Osteocyte (in vitro differentiated cells): Measurements from ENCODE around the gene EGFR. TPM values are rescaled to one million over a fixed set of nuclear protein-coding genes. Genes with fewer than 3 reads are reported as not detected.

Source experiments
- DNase-seq: peaks from one replicate; pipeline ENCODE4 v3.0.0; 2021; ENCODE audit warnings: mixed read lengths; ENCODE audit not compliant: unreplicated experiment; ENCODE audit errors: extremely low spot score
- H3K27ac Mint-ChIP-seq: one replicate; pipeline ENCODE4 v1.8.0; 2021; ENCODE audit warnings: mild to moderate bottlenecking, mixed read lengths; ENCODE audit not compliant: unreplicated experiment
- H3K27me3 Mint-ChIP-seq: one replicate; pipeline ENCODE4 v1.8.0; 2021; ENCODE audit warnings: mixed read lengths; ENCODE audit not compliant: unreplicated experiment
- H3K36me3 Mint-ChIP-seq: one replicate; pipeline ENCODE4 v1.8.0; 2021; ENCODE audit warnings: mixed read lengths; ENCODE audit not compliant: unreplicated experiment
- H3K4me1 Mint-ChIP-seq: one replicate; pipeline ENCODE4 v1.8.0; 2021; ENCODE audit warnings: mixed read lengths; ENCODE audit not compliant: unreplicated experiment
- H3K4me3 Mint-ChIP-seq: one replicate; pipeline ENCODE4 v1.8.0; 2021; ENCODE audit warnings: mild to moderate bottlenecking, moderate library complexity, mixed read lengths; ENCODE audit not compliant: unreplicated experiment
- H3K9me3 Mint-ChIP-seq: one replicate; pipeline ENCODE4 v1.8.0; 2021; ENCODE audit warnings: mixed read lengths; ENCODE audit not compliant: unreplicated experiment
- CTCF ChIP-seq: fragments of 200-600 bp; sonication (generic); IDR thresholded peaks from 2 replicates; pipeline ENCODE4 v1.5.0; 2021; ENCODE audit warnings: antibody characterized with exemption, mild to moderate bottlenecking, moderate library complexity
- total RNA-seq: library from RNA; stranded (reverse); gene quantifications from 2 replicates; pipeline ENCODE4 v1.2.1, GENCODE V29; 2021

EGFR gene
- total RNA-seq, 1 donor from 2014 or later, result 56.5 TPM

GRCh38 chr7:55133630-55134358 lies 115.0 kb downstream of the EGFR start:
- Mint-ChIP-seq H3K4me1 (peaks cover 58% of the 10 kb centered on the region), H3K27me3 (no peaks in the 10 kb centered on the region), H3K27ac (peak overlapping the region; percentile 96), H3K4me3 (no peak overlapping the region), H3K9me3 (peaks cover 3% of the 10 kb centered on the region), H3K36me3 (no peaks in the 10 kb centered on the region)
- peak; percentile 83 for DNase-seq
- TF ChIP-seq CTCF, result no peak

- no peak for DNase-seq
- TF ChIP-seq CTCF, result no peak
- Mint-ChIP-seq H3K4me1 (peaks cover 52% of the 10 kb centered on the region), H3K36me3 (no peaks in the 10 kb centered on the region), H3K9me3 (peaks cover 5% of the 10 kb centered on the region), H3K27ac (peak overlapping the region; percentile 96), H3K27me3 (no peaks in the 10 kb centered on the region), H3K4me3 (no peak overlapping the region)
Measured at GRCh38 chr7:55134359-55134725, 115.5 kb downstream of the EGFR start.

- H3K4me1 Mint-ChIP-seq, result peaks cover 48% of the 10 kb centered on the region
- peak overlapping the region; percentile 96 for H3K27ac Mint-ChIP-seq
- H3K4me3 Mint-ChIP-seq, result no peak overlapping the region
- DNase-seq, result peak; percentile 15
- no peaks in the 10 kb centered on the region for H3K36me3 Mint-ChIP-seq
- no peaks in the 10 kb centered on the region for H3K27me3 Mint-ChIP-seq
- no peak for TF ChIP-seq CTCF
- peaks cover 5% of the 10 kb centered on the region for H3K9me3 Mint-ChIP-seq
Measured at GRCh38 chr7:55134786-55135185, 116.0 kb downstream of the EGFR start.

- Mint-ChIP-seq H3K27me3 (no peaks in the 10 kb centered on the region), H3K4me3 (no peak overlapping the region), H3K9me3 (peaks cover 5% of the 10 kb centered on the region), H3K4me1 (peaks cover 45% of the 10 kb centered on the region), H3K36me3 (no peaks in the 10 kb centered on the region), H3K27ac (no peak overlapping the region)
- DNase-seq, result no peak
- TF ChIP-seq CTCF, result no peak
Measured at GRCh38 chr7:55135462-55135861, 116.6 kb downstream of the EGFR start.

- Mint-ChIP-seq H3K36me3 (peaks cover 15% of the 10 kb centered on the region), H3K9me3 (peaks cover 5% of the 10 kb centered on the region), H3K4me3 (no peak overlapping the region), H3K27me3 (no peaks in the 10 kb centered on the region), H3K4me1 (peaks cover 20% of the 10 kb centered on the region), H3K27ac (no peak overlapping the region)
- TF ChIP-seq CTCF, result no peak
- peak; percentile 40 for DNase-seq
Measured at GRCh38 chr7:55138663-55139062, 119.8 kb downstream of the EGFR start.
